ENCODE measurements around the gene ATP5MC3. TPM values are rescaled to one million over a fixed set of nuclear protein-coding genes. Genes with fewer than 3 reads are reported as not detected.

The ATP5MC3 gene
- total RNA-seq, 4 donors from 2014 or later, result 145 to 385 (median 276) TPM

DNA sequence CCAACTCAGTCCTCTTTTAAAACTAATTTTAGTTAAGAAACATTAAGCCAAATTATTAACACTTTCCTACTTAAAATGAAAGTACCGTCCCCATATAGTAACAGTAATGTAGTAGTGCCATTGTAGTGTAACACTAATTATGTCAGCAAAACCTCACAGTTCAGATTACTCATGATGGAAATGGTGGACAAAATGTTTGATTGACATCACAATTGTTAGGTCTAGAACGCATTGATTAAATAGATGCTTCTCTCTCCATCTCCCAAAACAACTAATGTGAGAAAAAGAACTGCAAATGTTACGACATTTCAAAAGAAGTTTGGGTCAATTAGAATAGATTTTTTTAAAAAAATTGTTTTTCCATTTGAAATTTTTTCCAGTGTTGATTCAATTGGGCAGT lies 12.3 kb downstream of the ATP5MC3 start:
- peak overlapping the region in 2 of 4 donors; percentile 94 to 97 for H3K27ac ChIP-seq
- no peaks in the 10 kb centered on the region for H3K9me3 ChIP-seq
- peaks cover 0 to 18% (median 0%) of the 10 kb centered on the region in 3 donors for H3K36me3 ChIP-seq
- DNase-seq, result no peak
- no peak for TF ChIP-seq POLR2A (IDR thresholded peaks at IDR 0.05)
- TF ChIP-seq, protein P1, sequence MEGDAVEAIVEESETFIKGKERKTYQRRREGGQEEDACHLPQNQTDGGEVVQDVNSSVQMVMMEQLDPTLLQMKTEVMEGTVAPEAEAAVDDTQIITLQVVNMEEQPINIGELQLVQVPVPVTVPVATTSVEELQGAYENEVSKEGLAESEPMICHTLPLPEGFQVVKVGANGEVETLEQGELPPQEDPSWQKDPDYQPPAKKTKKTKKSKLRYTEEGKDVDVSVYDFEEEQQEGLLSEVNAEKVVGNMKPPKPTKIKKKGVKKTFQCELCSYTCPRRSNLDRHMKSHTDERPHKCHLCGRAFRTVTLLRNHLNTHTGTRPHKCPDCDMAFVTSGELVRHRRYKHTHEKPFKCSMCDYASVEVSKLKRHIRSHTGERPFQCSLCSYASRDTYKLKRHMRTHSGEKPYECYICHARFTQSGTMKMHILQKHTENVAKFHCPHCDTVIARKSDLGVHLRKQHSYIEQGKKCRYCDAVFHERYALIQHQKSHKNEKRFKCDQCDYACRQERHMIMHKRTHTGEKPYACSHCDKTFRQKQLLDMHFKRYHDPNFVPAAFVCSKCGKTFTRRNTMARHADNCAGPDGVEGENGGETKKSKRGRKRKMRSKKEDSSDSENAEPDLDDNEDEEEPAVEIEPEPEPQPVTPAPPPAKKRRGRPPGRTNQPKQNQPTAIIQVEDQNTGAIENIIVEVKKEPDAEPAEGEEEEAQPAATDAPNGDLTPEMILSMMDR (IDR thresholded peaks at IDR 0.05), result no peak
- intact Hi-C loops (cut with DNase I), result no loop called here
- peaks cover 0 to 30% (median 8%) of the 10 kb centered on the region in 3 donors for H3K4me1 ChIP-seq
- 38 to 46% methylated on average over 3 of the region's 3 CpGs for WGBS, 2 donors
- no peaks in the 10 kb centered on the region for H3K27me3 ChIP-seq
- peak overlapping the region in 1 of 4 donors; percentile 78 for H3K4me3 ChIP-seq

- peak in 1 of 4 donors; percentile 76 for TF ChIP-seq POLR2A (IDR thresholded peaks at IDR 0.05)
- TF ChIP-seq, protein P1 (IDR thresholded peaks at IDR 0.05), result peak in 1 of 6 experiments; percentile 11
- H3K4me3 ChIP-seq, result peak overlapping the region; percentile 77 to 89 (median 79)
- peaks cover 0 to 12% (median 0%) of the 10 kb centered on the region in 3 donors for H3K36me3 ChIP-seq
- 0% methylated on average over 7 to 11 of the region's 11 CpGs for WGBS, 2 donors
- H3K4me1 ChIP-seq, result peaks cover 0 to 30% (median 8%) of the 10 kb centered on the region in 3 donors
- intact Hi-C loops (cut with DNase I), result no loop called here
- peak overlapping the region; percentile 90 to 97 (median 94) for H3K27ac ChIP-seq
- no peak for DNase-seq
- H3K9me3 ChIP-seq, result no peaks in the 10 kb centered on the region
- no peaks in the 10 kb centered on the region for H3K27me3 ChIP-seq
Measured at GRCh38 chr2:175168564-175168945, 13.0 kb downstream of the ATP5MC3 start.

DNA sequence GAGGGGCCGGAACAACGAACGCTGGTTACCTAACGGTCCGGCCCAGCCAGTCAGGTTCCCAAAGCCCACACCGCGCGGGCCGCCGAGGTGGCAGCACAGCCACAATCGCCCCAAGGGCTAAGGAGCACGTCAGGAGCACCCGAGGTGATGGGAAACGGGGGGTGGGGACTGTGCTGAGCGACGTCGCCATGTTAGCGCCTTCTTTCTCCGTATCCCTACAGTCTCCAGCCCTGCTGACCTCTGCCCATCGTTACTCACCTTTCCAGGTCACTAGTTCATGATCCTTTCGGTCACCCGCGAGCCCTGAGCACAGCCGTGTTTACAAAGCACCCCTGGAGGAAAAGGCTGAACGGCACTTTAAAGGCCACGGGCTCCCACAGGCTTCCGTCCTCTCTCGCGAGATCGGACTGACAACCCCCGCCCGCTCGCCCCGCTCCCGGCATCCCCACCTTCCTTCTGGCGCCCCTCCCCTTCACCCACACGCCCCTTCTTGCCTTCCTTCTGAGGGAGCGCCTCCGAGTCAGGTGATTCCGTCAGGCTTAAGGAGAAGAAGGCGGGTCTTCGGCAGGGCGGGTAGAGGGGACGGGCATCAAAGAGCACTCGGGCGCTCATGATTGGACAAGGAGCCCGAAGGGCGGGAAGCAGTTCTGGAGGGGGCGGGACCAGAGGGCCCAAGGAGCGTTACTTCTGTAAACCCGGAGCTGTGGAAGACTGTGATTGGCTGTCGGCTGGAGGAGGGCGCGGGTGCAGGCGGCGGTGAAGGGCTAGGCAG lies 13.5 kb downstream of the ATP5MC3 start, which contains the start of gene ATF2:
Gene ATF2 (minus strand): TSS at position 412 of the 772 bp plus-strand sequence. CDS start 31,760 bp downstream, outside the sequence.
- TF ChIP-seq POLR2A (IDR thresholded peaks at IDR 0.05), result peak in 3 of 4 donors; percentile 5 to 80 (median 59)
- TF ChIP-seq, protein P1 (IDR thresholded peaks at IDR 0.05), result peak in 1 of 6 experiments; percentile 4
- intact Hi-C loops (cut with DNase I), result no loop called here
- peak; percentile 98 for DNase-seq
- Histone ChIP-seq H3K27ac (peak within 1 kb of the TSS; percentile 90 to 97 (median 94)), H3K4me3 (peak within 1 kb of the TSS; percentile 77 to 89 (median 79)), H3K4me1 (peaks cover 0 to 30% (median 8%) of the 10 kb centered on the region in 3 donors), H3K9me3 (no peaks in the 10 kb centered on the region), H3K36me3 (peaks cover 0 to 6% (median 0%) of the 10 kb centered on the region in 3 donors), H3K27me3 (no peaks in the 10 kb centered on the region)
- WGBS, 2 donors, result 0% methylated on average over 11 to 32 of the region's 56 CpGs

DNA sequence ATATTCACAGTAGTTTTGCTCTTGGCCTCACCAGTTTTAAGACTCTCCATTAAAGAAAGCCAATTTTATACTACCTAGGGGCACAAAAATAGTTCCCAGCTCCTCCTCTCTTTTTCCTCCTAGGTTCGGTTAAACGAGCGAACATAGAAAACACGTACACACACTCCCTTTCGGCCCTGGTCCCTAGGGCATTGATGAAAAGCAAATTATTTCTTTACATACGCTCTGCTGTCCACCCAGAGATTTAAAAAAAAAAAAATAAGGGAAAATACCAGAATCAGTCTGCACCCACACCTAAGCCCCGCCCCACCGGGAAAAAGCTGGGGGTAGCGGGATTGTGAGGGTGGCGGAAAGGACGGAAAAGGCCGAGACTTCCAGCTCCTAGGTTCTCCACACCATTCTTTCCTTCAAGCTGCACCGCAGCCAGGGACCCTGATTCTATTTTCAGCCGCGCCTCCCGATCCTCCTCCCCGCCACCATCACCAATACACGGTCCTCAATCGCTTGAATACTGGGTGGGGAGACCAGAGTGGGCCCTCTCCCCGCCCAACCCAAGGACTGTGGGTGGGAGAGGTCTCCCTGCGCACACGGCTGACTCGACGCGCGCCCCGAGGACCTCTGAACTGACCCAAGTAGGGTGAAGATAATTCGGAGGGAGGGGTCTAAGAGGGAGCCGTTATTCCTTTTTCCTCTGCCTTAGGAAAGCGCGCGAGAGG lies 14.3 kb downstream of the ATP5MC3 start:
- WGBS, 2 donors, result 0 to 1% methylated on average over 12 to 18 of the region's 32 CpGs
- intact Hi-C loops (cut with DNase I), result no loop called here
- peak; percentile 1 for DNase-seq
- Histone ChIP-seq H3K27me3 (no peaks in the 10 kb centered on the region), H3K9me3 (no peaks in the 10 kb centered on the region), H3K36me3 (peaks cover 0 to under 1% (median 0%) of the 10 kb centered on the region in 3 donors), H3K4me3 (peak overlapping the region; percentile 77 to 89 (median 79)), H3K4me1 (peaks cover 0 to 30% (median 8%) of the 10 kb centered on the region in 3 donors), H3K27ac (peak overlapping the region; percentile 90 to 97 (median 94))
- TF ChIP-seq, protein P1 (IDR thresholded peaks at IDR 0.05), result no peak
- TF ChIP-seq POLR2A (IDR thresholded peaks at IDR 0.05), result no peak
